H1 (cell line): ENCODE results near the gene RXRA. TPM values are rescaled to one million over a fixed set of nuclear protein-coding genes. Genes with fewer than 3 reads are reported as not detected.

ENCODE experiments used
- CTCF ChIA-PET: fragments of 300-600 bp; sonication (Branson Sonifier 250); formaldehyde crosslinking; loops from one replicate; lab custom pipeline; 2021; ENCODE audit not compliant: partially characterized antibody; lab: Charles Lee
- POLR2A ChIA-PET: fragments of 300-600 bp; sonication (Branson Sonifier 250); formaldehyde crosslinking; loops from one replicate; lab custom pipeline; 2021; ENCODE audit warnings: inconsistent platforms; ENCODE audit not compliant: partially characterized antibody; lab: Charles Lee
- DNase-seq, 2 experiments: peaks; one replicate each; pipeline versions ENCODE4 v3.0.0 to v3.0.0-alpha.2; 2010 to 2022; ENCODE audit warnings: low spot score in 2 of 2, low read depth in 1 of 2, mixed read lengths in 1 of 2
- FAIRE-seq: peaks from 2 replicates; lab custom pipeline; 2011; peaks lifted over from hg19 to GRCh38; lab: Jason Lieb, UNC
- H2AFZ ChIP-seq: 2 replicates; pipeline ENCODE4 v1.8.1; 2012; ENCODE audit warnings: low read length, inconsistent platforms
- H2AK5ac ChIP-seq: 2 replicates; pipeline ENCODE4 v1.6.1; 2013; ENCODE audit warnings: low read depth, low read length
- H2BK120ac ChIP-seq: replicated peaks from 2 replicates; pipeline ENCODE3; 2013; ENCODE audit warnings: low read depth, low read length, inconsistent platforms
- H2BK12ac ChIP-seq: 2 replicates; pipeline ENCODE4 v1.6.1; 2013; ENCODE audit warnings: low read depth, low read length
- H2BK15ac ChIP-seq: 2 replicates; pipeline ENCODE4 v1.6.1; 2013; ENCODE audit warnings: low read length
- H2BK20ac ChIP-seq: 2 replicates; pipeline ENCODE4 v1.6.1; 2013; ENCODE audit warnings: low read length
- H2BK5ac ChIP-seq: 2 replicates; pipeline ENCODE4 v1.6.1; 2013; ENCODE audit warnings: low read depth, low read length
- H3K14ac ChIP-seq: 2 replicates; pipeline ENCODE4 v1.6.1; 2013; ENCODE audit warnings: inconsistent platforms; ENCODE audit not compliant: insufficient read length
- H3K18ac ChIP-seq: 2 replicates; pipeline ENCODE4 v1.6.1; 2013; ENCODE audit warnings: low read length; ENCODE audit errors: extremely low read depth
- H3K23ac ChIP-seq: 2 replicates; pipeline ENCODE4 v1.6.1; 2013; ENCODE audit warnings: inconsistent platforms; ENCODE audit not compliant: insufficient read length
- H3K23me2 ChIP-seq: 2 replicates; pipeline ENCODE4 v1.6.1; 2013; ENCODE audit warnings: low read depth, low read length
- H3K27ac ChIP-seq: 2 replicates; pipeline ENCODE4 v1.6.1; 2011; ENCODE audit warnings: low read depth, low read length, inconsistent platforms
- H3K27me3 ChIP-seq, 4 experiments: replicated peaks in 1 of 4; 1 replicate in 1 of 4; 2 replicates in 3 of 4; pipeline versions ENCODE4 v1.6.1 to v1.8.1; 2011 to 2013; ENCODE audit warnings: low read length in 3 of 4, mild to moderate bottlenecking in 3 of 4, inconsistent platforms in 2 of 4, mixed read lengths in 2 of 4, moderate library complexity in 1 of 4; ENCODE audit not compliant: control insufficient read depth in 3 of 4, insufficient read depth in 3 of 4; ENCODE audit errors: extremely low read depth in 1 of 4
- H3K36me3 ChIP-seq, 4 experiments: 2 replicates each; pipeline versions ENCODE4 v1.6.1 to v1.8.1; 2011 to 2013; ENCODE audit warnings: mild to moderate bottlenecking in 4 of 4, low read length in 3 of 4, moderate library complexity in 2 of 4, control low read depth in 1 of 4, inconsistent platforms in 1 of 4; ENCODE audit not compliant: insufficient read depth in 4 of 4, control insufficient read depth in 2 of 4
- H3K4ac ChIP-seq: replicated peaks from 2 replicates; pipeline ENCODE3; 2013; ENCODE audit warnings: low read length, low read depth, mixed read lengths, inconsistent platforms; ENCODE audit not compliant: insufficient read length
- H3K4me1 ChIP-seq, 4 experiments: replicated peaks in 1 of 4; 1 replicate in 1 of 4; 2 replicates in 3 of 4; pipeline versions ENCODE4 v1.6.1 to v1.8.1; 2011 to 2013; ENCODE audit warnings: low read length in 3 of 4, inconsistent platforms in 2 of 4, mixed read lengths in 1 of 4; ENCODE audit not compliant: insufficient read depth in 4 of 4, control insufficient read depth in 3 of 4
- H3K4me2 ChIP-seq, 2 experiments: 2 replicates each; pipeline versions ENCODE4 v1.6.1 to v1.8.1; 2011 to 2013; ENCODE audit warnings: low read depth in 2 of 2, low read length in 2 of 2, control low read depth in 1 of 2, inconsistent platforms in 1 of 2, mild to moderate bottlenecking in 1 of 2; ENCODE audit not compliant: insufficient read depth in 1 of 2
- H3K4me3 ChIP-seq, 4 experiments: fragments of 200-600, 300-600 bp in 1 of 4; sonication (generic), shearing (Covaris generic), sonication (Bioruptor Twin) in 1 of 4; 2 replicates each; pipeline versions ENCODE4 v1.5.1 to v1.8.1; 2011 to 2016; ENCODE audit warnings: low read length in 4 of 4, low read depth in 3 of 4, control low read depth in 2 of 4, inconsistent platforms in 2 of 4, mild to moderate bottlenecking in 2 of 4, mixed read lengths in 1 of 4, moderate library complexity in 1 of 4; ENCODE audit not compliant: insufficient read depth in 2 of 4; ENCODE audit errors: extremely low read depth in 1 of 4
- H3K56ac ChIP-seq: replicated peaks from 2 replicates; pipeline ENCODE3; 2013; ENCODE audit warnings: low read depth, mild to moderate bottlenecking, mixed read lengths, low read length, inconsistent platforms; ENCODE audit not compliant: insufficient read length
- H3K79me1 ChIP-seq: 2 replicates; pipeline ENCODE4 v1.6.1; 2013; ENCODE audit warnings: low read depth, low read length, control low read depth
- H3K79me2 ChIP-seq, 2 experiments: 2 replicates each; pipeline versions ENCODE4 v1.6.1 to v1.8.1; 2012 to 2013; ENCODE audit warnings: low read length in 2 of 2, mild to moderate bottlenecking in 2 of 2, inconsistent platforms in 1 of 2; ENCODE audit not compliant: insufficient read depth in 2 of 2, control insufficient read depth in 1 of 2
- H3K9ac ChIP-seq, 4 experiments: replicated peaks in 1 of 4; 1 replicate in 1 of 4; 2 replicates in 3 of 4; pipeline versions ENCODE4 v1.6.1 to v1.8.1; 2011 to 2013; ENCODE audit warnings: low read depth in 3 of 4, low read length in 3 of 4, control low read depth in 2 of 4, mild to moderate bottlenecking in 2 of 4, moderate library complexity in 2 of 4, inconsistent platforms in 1 of 4; ENCODE audit errors: extremely low read depth in 1 of 4
- H3K9me3 ChIP-seq, 2 experiments: 2 replicates each; pipeline versions ENCODE4 v1.6.1 to v1.8.1; 2012 to 2013; ENCODE audit warnings: mild to moderate bottlenecking in 2 of 2, moderate library complexity in 2 of 2, control low read depth in 1 of 2, inconsistent platforms in 1 of 2, low read depth in 1 of 2, low read length in 1 of 2, mixed read lengths in 1 of 2; ENCODE audit not compliant: insufficient read depth in 2 of 2
- H4K20me1 ChIP-seq, 2 experiments: replicated peaks in 1 of 2; 2 replicates each; pipeline versions ENCODE3 to v1.8.1; 2011 to 2013; ENCODE audit warnings: inconsistent platforms in 2 of 2, low read length in 2 of 2, mild to moderate bottlenecking in 1 of 2; ENCODE audit not compliant: insufficient read depth in 2 of 2, control insufficient read depth in 1 of 2
- H4K5ac ChIP-seq: 2 replicates; pipeline ENCODE4 v1.6.1; 2013; ENCODE audit warnings: low read length, low read depth, mixed read lengths, inconsistent platforms; ENCODE audit not compliant: insufficient read length
- H4K8ac ChIP-seq: 2 replicates; pipeline ENCODE4 v1.8.0; 2013; ENCODE audit warnings: mild to moderate bottlenecking, moderate library complexity, low read length, inconsistent platforms; ENCODE audit not compliant: insufficient read depth; ENCODE audit errors: extremely low read depth
- H4K91ac ChIP-seq: replicated peaks from 2 replicates; pipeline ENCODE3; 2013; ENCODE audit warnings: low read length, mixed read lengths, inconsistent platforms; ENCODE audit not compliant: insufficient read length
- CBX8 ChIP-seq: fragments of 300-800, 300-1000 bp; sonication (generic); IDR thresholded peaks from 2 replicates; pipeline ENCODE4 v1.7.1; 2016; ENCODE audit warnings: low read depth, low read length, borderline replicate concordance
- CHD1 ChIP-seq: IDR thresholded peaks from 2 replicates; pipeline ENCODE4 v1.6.1; 2012; ENCODE audit warnings: low read depth, low read length, improper control_type of control experiment
- EGR1 ChIP-seq: IDR thresholded peaks from 2 replicates; pipeline ENCODE4 v1.6.1; 2011; ENCODE audit warnings: low read depth, low read length, borderline replicate concordance
- EP300 ChIP-seq, 2 experiments: IDR thresholded peaks; 1 replicate in 1 of 2; 2 replicates in 1 of 2; pipeline ENCODE4 v1.6.1; 2011 to 2012; ENCODE audit warnings: low read depth in 2 of 2, low read length in 2 of 2, mild to moderate bottlenecking in 2 of 2, borderline replicate concordance in 1 of 2, inconsistent platforms in 1 of 2, moderate library complexity in 1 of 2
- EZH2 ChIP-seq: fragments of 200-600 bp; sonication (generic); IDR thresholded peaks from 2 replicates; pipeline ENCODE4 v1.7.1; 2012; ENCODE audit warnings: low read depth, mild to moderate bottlenecking, moderate library complexity, low read length, inconsistent platforms; ENCODE audit not compliant: severe bottlenecking
- FOSL1 ChIP-seq: IDR thresholded peaks from 2 replicates; pipeline ENCODE4 v1.6.1; 2011; ENCODE audit warnings: mild to moderate bottlenecking, low read depth, low read length, moderate library complexity; ENCODE audit not compliant: insufficient read depth
- KDM4A ChIP-seq: IDR thresholded peaks from one replicate; pipeline ENCODE4 v1.7.1; 2012; ENCODE audit warnings: low read depth, mild to moderate bottlenecking, moderate library complexity, low read length, inconsistent platforms; ENCODE audit not compliant: severe bottlenecking
- POLR2AphosphoS5 ChIP-seq: IDR thresholded peaks from 2 replicates; pipeline ENCODE4 v1.6.1; 2011; ENCODE audit warnings: low read depth, low read length
- POU5F1 ChIP-seq: IDR thresholded peaks from 2 replicates; pipeline ENCODE4 v1.6.1; 2011; ENCODE audit warnings: low read depth, mild to moderate bottlenecking, low read length, moderate library complexity
- SRF ChIP-seq: IDR thresholded peaks from 2 replicates; pipeline ENCODE4 v1.6.1; 2011; ENCODE audit warnings: mild to moderate bottlenecking, low read depth, low read length, moderate library complexity
- TEAD4 ChIP-seq: IDR thresholded peaks from 2 replicates; pipeline ENCODE4 v1.6.1; 2012; ENCODE audit warnings: low read depth, low read length, inconsistent platforms, mixed read lengths
- WGBS, 2 experiments: shearing (Covaris generic) in 1 of 2; methylation state at CpG; one replicate each; pipeline versions ENCODE4 v1.1.6 to v1.1.7; 2013 to 2015; ENCODE audit warnings: low lambda C conversion rate in 2 of 2, mixed read lengths in 2 of 2, inconsistent platforms in 1 of 2, low coverage in 1 of 2, missing lambda C conversion rate in 1 of 2; ENCODE audit not compliant: insufficient replicate concordance in 2 of 2, insufficient coverage in 1 of 2, insufficient read length in 1 of 2; ENCODE audit errors: extremely low coverage in 1 of 2, missing lambda C conversion rate in 1 of 2; 5-methylcytosine and 5-hydroxymethylcytosine counted together
- polyA plus RNA-seq, 7 experiments: library from polyadenylated mRNA; depleted of rRNA in 3 of 7; stranded (reverse) in 5 of 7; unstranded in 2 of 7; fragments of >200 nt in 5 of 7; fragments of 200-250 nt in 2 of 7; gene quantifications; 1 replicate in 5 of 7; 2 replicates in 1 of 7; 4 replicates in 1 of 7; pipeline versions ENCODE4 v1.2.1 to v1.2.3, GENCODE V29; 2011 to 2013; ENCODE audit warnings: missing spikeins in 2 of 7, mixed read lengths in 2 of 7
- total RNA-seq: library from RNA; stranded (reverse); fragmentation: NEBNext Ultra II Directional; extraction: Animal tissue kit (Norgen Biotek cat#: 25700); gene quantifications from 2 replicates; pipeline ENCODE4 v1.2.1, GENCODE V29; 2021

RXRA gene
- total and polyA plus RNA-seq, 2 of the 8 experiments (the other 6 are each of a cell fraction or from before 2014, with no cell fraction given) = 9.8 to 29.4 TPM

DNA sequence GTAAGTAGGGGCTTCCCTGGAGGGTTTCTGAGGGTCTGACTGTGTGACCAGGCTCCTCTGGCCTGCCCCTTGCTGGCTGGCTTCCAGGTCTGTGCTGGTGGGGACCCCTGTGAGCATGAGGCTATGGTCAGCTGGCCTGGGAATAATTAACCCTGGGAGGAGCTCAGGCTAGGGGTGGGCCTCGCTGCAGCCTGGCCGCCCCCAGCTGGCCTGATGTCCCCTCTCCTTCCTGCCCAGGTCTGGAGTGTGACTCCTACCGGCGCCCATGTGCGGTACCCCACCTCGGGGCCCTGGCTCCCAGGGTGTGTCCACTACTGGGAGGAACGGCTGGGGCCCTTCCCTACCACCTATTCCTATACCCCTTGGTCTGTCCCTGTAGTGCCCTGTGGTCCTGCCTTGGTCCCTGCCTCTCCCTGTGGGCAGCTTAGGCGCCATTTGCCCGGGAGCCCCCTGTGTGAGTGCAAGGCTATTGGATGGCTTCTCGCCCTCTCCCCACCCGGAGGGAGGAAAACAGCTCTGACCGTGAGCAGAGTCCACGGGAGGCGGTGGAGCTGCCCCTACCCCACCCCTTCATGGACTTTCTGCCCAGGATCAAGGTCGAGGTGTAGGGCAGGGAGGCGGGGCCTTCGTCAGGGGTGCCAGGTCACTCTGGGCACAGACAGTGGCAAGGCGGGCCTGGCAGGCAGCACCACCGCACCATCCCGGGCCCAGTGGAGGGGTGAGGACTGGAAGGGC lies 9.4 kb downstream of the RXRA start:
- POLR2A ChIA-PET = interaction anchor here (1.1 to 1.6 kb wide), 2 partner anchors 11 to 33 kb away, joined by 3 read pairs; no protein-coding TSS in a partner anchor
- TF ChIP-seq POU5F1 (no peak), TEAD4 (no peak), EGR1 (no peak), FOSL1 (no peak), CHD1 (no peak), EP300 (IDR thresholded peaks at IDR 0.05; ENCODE audit: borderline replicate concordance in 1 of 2, low read depth in 2 of 2, low read length in 2 of 2) (no peak), SRF (no peak), POLR2AphosphoS5 (no peak), KDM4A (no peak), CBX8 (no peak), EZH2 (no peak)

More for the DNA sequence above, 9.4 kb downstream of the RXRA start:
- no peak overlapping the region for H2BK12ac ChIP-seq
- H3K27me3 ChIP-seq = no peaks in the 10 kb centered on the region
- H3K4ac ChIP-seq = no peak overlapping the region
- H3K4me2 ChIP-seq = no peak overlapping the region
- no peak overlapping the region for H3K9ac ChIP-seq
- H3K36me3 ChIP-seq = no peaks in the 10 kb centered on the region
- no peak overlapping the region for H4K5ac ChIP-seq
- H3K14ac ChIP-seq = no peak overlapping the region
- no peak overlapping the region for H2AFZ ChIP-seq
- H2BK120ac ChIP-seq = no peak overlapping the region
- H2BK15ac ChIP-seq = no peak overlapping the region
- H3K79me1 ChIP-seq = peaks cover 46% of the 10 kb centered on the region
- H2AK5ac ChIP-seq = 0 out of 2 replicates have a peak overlapping the region, but pooled peaks have one; percentile 82
- peaks cover 5 to 94% of the 10 kb centered on the region in 2 experiments; a peak in 3 of 4 replicates for H3K79me2 ChIP-seq
- H2BK5ac ChIP-seq = no peak overlapping the region
- no peaks in the 10 kb centered on the region for H3K9me3 ChIP-seq
- H3K4me3 ChIP-seq = no peak overlapping the region
- peaks cover 0 to 6% (median 0%) of the 10 kb centered on the region in 4 experiments; a peak in 1 of 7 replicates for H3K4me1 ChIP-seq
- H3K23me2 ChIP-seq = no peaks in the 10 kb centered on the region; the same call in 1 of the 2 replicates
- WGBS, 2 experiments = 90% methylated on average over 20 of the region's 20 CpGs; no CpG with 5 or more reads in 1 of the 2 experiments
- H3K56ac ChIP-seq = peak overlapping the region; percentile 21
- CTCF ChIA-PET = interaction anchor here (1.0 to 2.1 kb wide), 2 partner anchors 62 to 113 kb away, joined by 3 to 5 read pairs; no protein-coding TSS in a partner anchor
- H3K18ac ChIP-seq = no peak overlapping the region
- FAIRE-seq (no peak), DNase-seq (no peak)
- H3K23ac ChIP-seq = no peak overlapping the region
- no peak overlapping the region for H3K27ac ChIP-seq
- H4K8ac ChIP-seq = no peak overlapping the region
- H2BK20ac ChIP-seq = no peak overlapping the region
- peaks cover 20 to 43% of the 10 kb centered on the region in 2 experiments for H4K20me1 ChIP-seq
- no peak overlapping the region for H4K91ac ChIP-seq
